ENCODE measurements around the gene ANKMY1.

The ANKMY1 gene

GRCh38 chr2:240455272-240455646 is 102.5 kb downstream of the ANKMY1 start:
- Histone ChIP-seq H3K9me3 (ENCODE audit: severe bottlenecking) (no peaks in the 10 kb centered on the region), H3K4me3 (ENCODE audit: low read depth, low read length) (no peak overlapping the region), H3K27ac (no peak overlapping the region), H3K27me3 (ENCODE audit: insufficient read depth, low read depth, severe bottlenecking) (no peaks in the 10 kb centered on the region), H3K36me3 (no peaks in the 10 kb centered on the region)
- no peak for DNase-seq
- TF ChIP-seq CTCF (IDR thresholded peaks at IDR 0.05; ENCODE audit: low read depth, low read length), result no peak

GRCh38 chr2:240454106-240454901 is 103.5 kb downstream of the ANKMY1 start:
- no peaks in the 10 kb centered on the region for H3K9me3 ChIP-seq (ENCODE audit: severe bottlenecking)
- no peak for DNase-seq
- no peak for TF ChIP-seq CTCF (IDR thresholded peaks at IDR 0.05; ENCODE audit: low read depth, low read length)
- H3K27me3 ChIP-seq (ENCODE audit: insufficient read depth, low read depth, severe bottlenecking), result no peaks in the 10 kb centered on the region
- no peak overlapping the region for H3K27ac ChIP-seq
- H3K4me3 ChIP-seq (ENCODE audit: low read depth, low read length), result no peak overlapping the region
- no peaks in the 10 kb centered on the region for H3K36me3 ChIP-seq

- no peak for TF ChIP-seq CTCF (IDR thresholded peaks at IDR 0.05; ENCODE audit: low read depth, low read length)
- no peak overlapping the region for H3K27ac ChIP-seq
- H3K9me3 ChIP-seq (ENCODE audit: severe bottlenecking), result no peaks in the 10 kb centered on the region
- DNase-seq, result no peak
- no peaks in the 10 kb centered on the region for H3K27me3 ChIP-seq (ENCODE audit: insufficient read depth, low read depth, severe bottlenecking)
- H3K36me3 ChIP-seq, result no peaks in the 10 kb centered on the region
- no peak overlapping the region for H3K4me3 ChIP-seq (ENCODE audit: low read depth, low read length)
Measured at GRCh38 chr2:240453461-240454105, 104.2 kb downstream of the ANKMY1 start.

GRCh38 chr2:240452462-240453256 is 105.1 kb downstream of the ANKMY1 start:
- Histone ChIP-seq H3K4me3 (ENCODE audit: low read depth, low read length) (peak overlapping the region; percentile 56), H3K36me3 (no peaks in the 10 kb centered on the region), H3K27ac (peak overlapping the region; percentile 66), H3K27me3 (ENCODE audit: insufficient read depth, low read depth, severe bottlenecking) (no peaks in the 10 kb centered on the region), H3K9me3 (ENCODE audit: severe bottlenecking) (no peaks in the 10 kb centered on the region)
- TF ChIP-seq CTCF (IDR thresholded peaks at IDR 0.05; ENCODE audit: low read depth, low read length), result no peak
- peak; percentile 86 for DNase-seq

GRCh38 chr2:240451791-240452461 is 105.9 kb downstream of the ANKMY1 start:
- Histone ChIP-seq H3K4me3 (ENCODE audit: low read depth, low read length) (peak overlapping the region; percentile 56), H3K27ac (peak overlapping the region; percentile 66), H3K36me3 (no peaks in the 10 kb centered on the region), H3K27me3 (ENCODE audit: insufficient read depth, low read depth, severe bottlenecking) (no peaks in the 10 kb centered on the region), H3K9me3 (ENCODE audit: severe bottlenecking) (no peaks in the 10 kb centered on the region)
- no peak for TF ChIP-seq CTCF (IDR thresholded peaks at IDR 0.05; ENCODE audit: low read depth, low read length)
- no peak for DNase-seq
